K562 (cell line): ENCODE results near the gene AEN. TPM values are rescaled to one million over a fixed set of nuclear protein-coding genes. Genes with fewer than 3 reads are reported as not detected.

ENCODE experiments used
- ATAC-seq: fragments of 200-7000 bp; cut with Tn5 transposase; 3 replicates; pipeline ENCODE4 v1.9.1; 2020; ENCODE audit warnings: moderate library complexity
- BruUV-seq: library from RNA; stranded (reverse); fragments of 400-500 nt; replicated peaks from 2 replicates; lab custom pipeline; 2021; lab: Mats Ljungman, UMichigan
- CTCF ChIA-PET: fragments of 300-600 bp; formaldehyde crosslinking; extraction: SDS; loops from one replicate; lab custom pipeline; 2021; ENCODE audit warnings: low intra/inter-chr PET ratio; lab: Yijun Ruan, JAX
- POLR2A ChIA-PET: fragments of 300-600, 350-650 bp; sonication (Branson Sonifier 250); formaldehyde crosslinking; extraction: SDS; loops from one replicate; lab custom pipeline; 2021; ENCODE audit warnings: antibody characterized with exemption, inconsistent platforms; lab: Yijun Ruan, JAX
- DNase-seq, 4 experiments: peaks; one replicate each; pipeline versions ENCODE4 v3.0.0 to v3.0.0-alpha.2; 2011 to 2018; ENCODE audit warnings: low spot score in 3 of 4, mixed read lengths in 3 of 4; ENCODE audit errors: extremely low read depth in 1 of 4
- FAIRE-seq: peaks from 2 replicates; lab custom pipeline; 2011; peaks lifted over from hg19 to GRCh38; lab: Jason Lieb, UNC
- H2AFZ ChIP-seq: 2 replicates; pipeline ENCODE4 v1.6.0; 2011; ENCODE audit warnings: low read depth, low read length, control low read depth, inconsistent platforms
- H3K27ac ChIP-seq: fragments of 200-600 bp; 3 replicates; pipeline ENCODE4 v1.8.0; 2011; ENCODE audit warnings: low read depth, mild to moderate bottlenecking, control low read depth, inconsistent platforms, low read length, moderate library complexity, mixed read lengths; ENCODE audit errors: extremely low read depth
- H3K27me3 ChIP-seq, 2 experiments: fragments of 300-600 bp in 1 of 2; 2 replicates in 1 of 2; 3 replicates in 1 of 2; pipeline versions ENCODE4 v1.6.0 to v1.8.0; 2011; ENCODE audit warnings: inconsistent platforms in 2 of 2, low read length in 2 of 2, mild to moderate bottlenecking in 1 of 2, mixed read lengths in 1 of 2, moderate library complexity in 1 of 2; ENCODE audit not compliant: control insufficient read depth in 2 of 2, insufficient read depth in 2 of 2
- H3K36me3 ChIP-seq: fragments of 300-600 bp; 3 replicates; pipeline ENCODE4 v1.8.0; 2011; ENCODE audit warnings: mild to moderate bottlenecking, low read length, inconsistent platforms; ENCODE audit not compliant: control insufficient read depth, insufficient read depth
- H3K4me1 ChIP-seq, 2 experiments: fragments of 200-600 bp in 1 of 2; replicated peaks in 1 of 2; 2 replicates in 1 of 2; 3 replicates in 1 of 2; pipeline versions ENCODE4 v1.5.1 to v1.8.0; 2011; ENCODE audit warnings: inconsistent platforms in 2 of 2, low read length in 2 of 2, mild to moderate bottlenecking in 1 of 2, mixed read lengths in 1 of 2, moderate library complexity in 1 of 2; ENCODE audit not compliant: control insufficient read depth in 2 of 2, insufficient read depth in 2 of 2
- H3K4me2 ChIP-seq: 2 replicates; pipeline ENCODE4 v1.6.1; 2011; ENCODE audit warnings: low read length, control low read depth, inconsistent platforms, mixed read lengths; ENCODE audit not compliant: insufficient read depth
- H3K4me3 ChIP-seq: fragments of 200-600 bp; sonication (generic), shearing (Covaris generic); 2 replicates; pipeline ENCODE4 v1.5.1; 2016; ENCODE audit warnings: control low read depth, inconsistent platforms
- H3K79me2 ChIP-seq: fragments of 200-600 bp; 3 replicates; pipeline ENCODE4 v1.8.0; 2011; ENCODE audit warnings: low read length, inconsistent platforms; ENCODE audit not compliant: control insufficient read depth, insufficient read depth
- H3K9ac ChIP-seq, 2 experiments: 2 replicates each; pipeline versions ENCODE4 v1.6.0 to v1.6.1; 2011; ENCODE audit warnings: low read depth in 2 of 2, low read length in 2 of 2, control low read depth in 1 of 2, inconsistent platforms in 1 of 2, mild to moderate bottlenecking in 1 of 2, mixed read lengths in 1 of 2; ENCODE audit not compliant: insufficient read depth in 1 of 2
- H3K9me1 ChIP-seq: one replicate; pipeline ENCODE4 v1.6.0; 2011; ENCODE audit warnings: inconsistent platforms, mild to moderate bottlenecking, low read length, moderate library complexity; ENCODE audit not compliant: control insufficient read depth, insufficient read depth
- H3K9me3 ChIP-seq: replicated peaks from 2 replicates; pipeline ENCODE4 v1.5.1; 2011; ENCODE audit warnings: low read depth, low read length, inconsistent platforms; ENCODE audit not compliant: control insufficient read depth, insufficient read depth
- H4K20me1 ChIP-seq: replicated peaks from 2 replicates; pipeline ENCODE4 v1.6.1; 2011; ENCODE audit warnings: low read length, inconsistent platforms, mixed read lengths; ENCODE audit not compliant: control insufficient read depth, insufficient read depth
- BCL6 ChIP-seq: fragments of 250-450 bp; sonication (Bioruptor Pico); IDR thresholded peaks from 2 replicates; pipeline ENCODE4 v1.4.0; 2020
- COPS2 ChIP-seq: fragments of 450-650 bp; conservative IDR thresholded peaks from 2 replicates; pipeline ENCODE4 v1.6.1; 2016; ENCODE audit warnings: mild to moderate bottlenecking, moderate library complexity
- DDX20 ChIP-seq: fragments of 450-650 bp; IDR thresholded peaks from 2 replicates; pipeline ENCODE4 v1.6.1; 2016; ENCODE audit warnings: missing genetic modification characterization, low read depth, mild to moderate bottlenecking, missing compliant biosample characterization, moderate library complexity
- EHMT2 ChIP-seq: fragments of 450-650 bp; IDR thresholded peaks from 2 replicates; pipeline ENCODE4 v1.6.1; 2018; ENCODE audit warnings: antibody characterized with exemption
- FOS ChIP-seq: IDR thresholded peaks from 3 replicates; pipeline ENCODE4 v1.6.1; 2011; ENCODE audit not compliant: insufficient read length; ENCODE audit errors: extremely low read depth
- IFI16 ChIP-seq: fragments of 250-450 bp; sonication (Bioruptor Pico); IDR thresholded peaks from 2 replicates; pipeline ENCODE4 v2.1.2; 2022; ENCODE audit warnings: mild to moderate bottlenecking, inconsistent platforms
- MAX ChIP-seq: sonication (generic); formaldehyde crosslinking; IDR thresholded peaks from 2 replicates; pipeline ENCODE4 v1.9.0; 2022; ENCODE audit warnings: mild to moderate bottlenecking, missing genetic modification reagents
- SMARCC2 ChIP-seq: fragments of 450-650 bp; IDR thresholded peaks from 2 replicates; pipeline ENCODE4 v1.6.1; 2017; ENCODE audit warnings: antibody characterized with exemption, moderate library complexity, mild to moderate bottlenecking, low read depth
- SPI1 ChIP-seq: IDR thresholded peaks from 2 replicates; pipeline ENCODE4 v1.6.1; 2011; ENCODE audit warnings: low read depth, low read length, control low read depth, borderline replicate concordance
- ZC3H11A ChIP-seq: IDR thresholded peaks from 2 replicates; pipeline ENCODE4 v1.6.1; 2012; ENCODE audit warnings: low read depth, low read length, improper control_type of control experiment
- WGBS: fragments of 100-300 bp; shearing (Covaris generic); methylation state at CpG from one replicate; pipeline ENCODE4 v1.1.6; 2016; ENCODE audit warnings: low coverage, mixed read lengths; ENCODE audit not compliant: insufficient coverage; ENCODE audit errors: missing lambda C conversion rate; 5-methylcytosine and 5-hydroxymethylcytosine counted together
- in situ Hi-C: fragments of 300-500 bp; cut with MboI; formaldehyde crosslinking; loops from 4 replicates; pipeline ENCODE4 v1.15.0; 2018; ENCODE audit warnings: inconsistent platforms, mixed read lengths
- intact Hi-C: fragments of 100-400 bp; cut with micrococcal nuclease; formaldehyde crosslinking; loops from 2 replicates; pipeline ENCODE4 v1.14.2; 2022
- polyA plus RNA-seq, 8 experiments: library from polyadenylated mRNA; depleted of rRNA in 4 of 8; stranded (reverse) in 5 of 8; unstranded in 3 of 8; fragments of >200 nt; fragmentation: Nextera tagmentation in 2 of 8; fragmentation: Illumina TruSeq in 1 of 8; extraction: Ambion mirVana in 2 of 8; extraction: Trizol in 1 of 8; gene quantifications; 2 replicates each; pipeline versions ENCODE4 v1.2.1 to v1.2.3, GENCODE V29; 2011 to 2014; ENCODE audit warnings: inconsistent platforms in 1 of 8, missing spikeins in 1 of 8
- total RNA-seq, 7 experiments: library from RNA; depleted of rRNA in 6 of 7; stranded (reverse); fragments of >200 nt in 6 of 7; fragmentation: Illumina TruSeq in 2 of 7; extraction: Trizol in 2 of 7; gene quantifications; 2 replicates each; pipeline versions ENCODE4 v1.2.1 to v1.2.3, GENCODE V29; 2011 to 2021; ENCODE audit warnings: low replicate concordance in 1 of 7
- TF ChIP-seq, protein P1 (sequence below), 3 experiments: fragments of 200-800 bp in 1 of 3; fragments of 250-450 bp in 1 of 3; fragments of 450-650 bp in 1 of 3; sonication (Bioruptor Pico) in 1 of 3; sonication (Bioruptor generic) in 1 of 3; formaldehyde crosslinking in 1 of 3; IDR thresholded peaks; 2 replicates each; pipeline versions ENCODE4 v1.6.1 to v1.8.0; 2016 to 2022; ENCODE audit warnings: mild to moderate bottlenecking in 2 of 3, missing genetic modification characterization in 2 of 3, missing compliant biosample characterization in 1 of 3, moderate library complexity in 1 of 3

The AEN gene
- total and polyA plus RNA-seq, 9 of the 15 experiments (the other 6 are each of a cell fraction or from before 2014, with no cell fraction given) = 9.0 to 51.0 (median 32.8) TPM

- TF ChIP-seq EHMT2 (no peak), MAX (CRISPR knock-in tag) (no peak), COPS2 (no peak), ZC3H11A (no peak)
- Histone ChIP-seq H3K4me1 (peaks cover 0 to 19% of the 10 kb centered on the region in 2 experiments; a peak in 2 of 5 replicates), H3K9ac (no peak overlapping the region), H3K9me3 (no peaks in the 10 kb centered on the region), H3K4me3 (no peak overlapping the region), H3K9me1 (no peaks in the 10 kb centered on the region), H4K20me1 (peaks cover 6% of the 10 kb centered on the region; the same call in 1 of the 2 replicates), H3K27ac (no peak overlapping the region), H3K27me3 (peaks cover 24 to 43% of the 10 kb centered on the region in 2 experiments; a peak in 4 of 5 replicates), H2AFZ (no peak overlapping the region), H3K36me3 (no peaks in the 10 kb centered on the region), H3K79me2 (no peaks in the 10 kb centered on the region), H3K4me2 (no peak overlapping the region)
- ATAC-seq = no peak
- FAIRE-seq = no peak
- no TSS peak for BruUV-seq
- POLR2A ChIA-PET = interaction anchor here (1.0 to 1.2 kb wide), 2 partner anchors 14 to 18 kb away, joined by 3 to 4 read pairs; no protein-coding TSS in a partner anchor
- CTCF ChIA-PET = no interaction called here
- intact Hi-C loops (no loop called here), in situ Hi-C loops (no loop called here)
- no peak for DNase-seq
- 0% methylated on average over 1 of the region's 1 CpG for WGBS
These were observed 13.2 kb upstream of the AEN start for GRCh38 chr15:88607951-88608350.

DNA sequence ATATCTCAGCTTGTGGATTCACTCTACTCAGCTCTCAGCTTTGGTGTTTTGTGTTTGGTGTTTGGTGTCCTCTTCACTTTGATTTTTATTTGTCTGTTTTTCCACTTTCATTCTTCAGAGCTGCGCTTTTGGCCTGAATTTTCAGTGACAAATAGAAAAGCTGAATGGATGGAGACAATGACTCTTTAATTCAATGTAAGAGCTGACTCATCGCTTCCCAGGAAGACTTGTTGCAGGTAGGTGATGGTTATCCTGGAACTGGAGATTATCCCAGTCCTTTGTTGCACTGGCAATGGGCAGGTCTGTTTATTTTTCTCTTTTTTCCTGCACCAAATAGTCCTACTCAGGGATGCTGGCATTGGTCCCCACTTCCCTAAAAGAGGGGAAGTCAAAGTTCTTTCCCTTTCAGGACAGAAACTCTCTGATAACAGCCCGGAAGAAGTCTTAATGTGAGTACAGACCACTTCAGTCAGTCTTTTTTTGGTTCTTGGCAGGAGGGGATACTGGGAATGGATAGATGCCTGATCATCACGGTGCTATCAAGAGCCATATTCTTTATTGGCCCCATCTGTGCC, 12.4 kb upstream of the AEN start:
- no peak overlapping the region for H3K27ac ChIP-seq
- no TSS peak for BruUV-seq
- peaks cover 4% of the 10 kb centered on the region; the same call in 1 of the 2 replicates for H4K20me1 ChIP-seq
- TF ChIP-seq SPI1 = peak; percentile 63; the same call in 1 of the 2 replicates
- no peak for TF ChIP-seq IFI16 (CRISPR knock-in tag)
- TF ChIP-seq, protein P1, sequence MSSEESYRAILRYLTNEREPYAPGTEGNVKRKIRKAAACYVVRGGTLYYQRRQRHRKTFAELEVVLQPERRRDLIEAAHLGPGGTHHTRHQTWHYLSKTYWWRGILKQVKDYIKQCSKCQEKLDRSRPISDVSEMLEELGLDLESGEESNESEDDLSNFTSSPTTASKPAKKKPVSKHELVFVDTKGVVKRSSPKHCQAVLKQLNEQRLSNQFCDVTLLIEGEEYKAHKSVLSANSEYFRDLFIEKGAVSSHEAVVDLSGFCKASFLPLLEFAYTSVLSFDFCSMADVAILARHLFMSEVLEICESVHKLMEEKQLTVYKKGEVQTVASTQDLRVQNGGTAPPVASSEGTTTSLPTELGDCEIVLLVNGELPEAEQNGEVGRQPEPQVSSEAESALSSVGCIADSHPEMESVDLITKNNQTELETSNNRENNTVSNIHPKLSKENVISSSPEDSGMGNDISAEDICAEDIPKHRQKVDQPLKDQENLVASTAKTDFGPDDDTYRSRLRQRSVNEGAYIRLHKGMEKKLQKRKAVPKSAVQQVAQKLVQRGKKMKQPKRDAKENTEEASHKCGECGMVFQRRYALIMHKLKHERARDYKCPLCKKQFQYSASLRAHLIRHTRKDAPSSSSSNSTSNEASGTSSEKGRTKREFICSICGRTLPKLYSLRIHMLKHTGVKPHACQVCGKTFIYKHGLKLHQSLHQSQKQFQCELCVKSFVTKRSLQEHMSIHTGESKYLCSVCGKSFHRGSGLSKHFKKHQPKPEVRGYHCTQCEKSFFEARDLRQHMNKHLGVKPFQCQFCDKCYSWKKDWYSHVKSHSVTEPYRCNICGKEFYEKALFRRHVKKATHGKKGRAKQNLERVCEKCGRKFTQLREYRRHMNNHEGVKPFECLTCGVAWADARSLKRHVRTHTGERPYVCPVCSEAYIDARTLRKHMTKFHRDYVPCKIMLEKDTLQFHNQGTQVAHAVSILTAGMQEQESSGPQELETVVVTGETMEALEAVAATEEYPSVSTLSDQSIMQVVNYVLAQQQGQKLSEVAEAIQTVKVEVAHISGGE (CRISPR knock-in tag; IDR thresholded peaks at IDR 0.05) = no peak
- no peak for TF ChIP-seq DDX20 (tag)
- TF ChIP-seq FOS = no peak
- TF ChIP-seq SMARCC2 = no peak
- TF ChIP-seq BCL6 (CRISPR knock-in tag) = no peak
- CTCF ChIA-PET = no interaction called here
- no peaks in the 10 kb centered on the region for H3K36me3 ChIP-seq
- ATAC-seq (no peak), FAIRE-seq (no peak), DNase-seq (no peak)
- peaks cover 23 to 46% of the 10 kb centered on the region in 2 experiments; a peak in 4 of 5 replicates for H3K27me3 ChIP-seq
- peaks cover 0 to 19% of the 10 kb centered on the region in 2 experiments; a peak in 2 of 5 replicates for H3K4me1 ChIP-seq
- H3K9ac ChIP-seq = no peak overlapping the region
- in situ Hi-C loops (no loop called here), intact Hi-C loops (no loop called here)
- no peaks in the 10 kb centered on the region for H3K9me3 ChIP-seq
- WGBS = 0% methylated on average over 4 of the region's 4 CpGs
- H3K4me3 ChIP-seq = no peak overlapping the region
- no peaks in the 10 kb centered on the region for H3K79me2 ChIP-seq
- H2AFZ ChIP-seq = no peak overlapping the region
- no peaks in the 10 kb centered on the region for H3K9me1 ChIP-seq
- no peak overlapping the region for H3K4me2 ChIP-seq
- POLR2A ChIA-PET = interaction anchor here (1.0 to 1.2 kb wide), 2 partner anchors 13 to 18 kb away, joined by 3 to 4 read pairs; no protein-coding TSS in a partner anchor
